IgD-negative memory B cell (primary cell): ENCODE results near the gene MKLN1. TPM values are rescaled to one million over a fixed set of nuclear protein-coding genes. Genes with fewer than 3 reads are reported as not detected.
"Not testable (repeated sequence)": the region's sequence is repeated elsewhere in the genome, so short reads cannot be mapped to it uniquely, and the experiment has no call there.

Experiments used
- H3K27ac Mint-ChIP-seq, 3 donors: one replicate each; pipeline ENCODE4 v1.8.0; 2020 to 2022; ENCODE audit warnings: mild to moderate bottlenecking in 3 of 3, mixed read lengths in 3 of 3, moderate library complexity in 1 of 3
- H3K27me3 Mint-ChIP-seq: one replicate; pipeline ENCODE4 v1.8.0; 2021; ENCODE audit warnings: mixed read lengths
- H3K36me3 Mint-ChIP-seq: one replicate; pipeline ENCODE4 v1.8.0; 2020; ENCODE audit warnings: mild to moderate bottlenecking, mixed read lengths
- H3K4me1 Mint-ChIP-seq, 3 donors: one replicate each; pipeline ENCODE4 v1.8.0; 2020 to 2022; ENCODE audit warnings: mixed read lengths in 3 of 3, mild to moderate bottlenecking in 1 of 3
- H3K4me3 Mint-ChIP-seq, 4 donors: one replicate each; pipeline ENCODE4 v1.8.0; 2020 to 2022; ENCODE audit warnings: mild to moderate bottlenecking in 4 of 4, mixed read lengths in 4 of 4, moderate library complexity in 3 of 4
- H3K9me3 Mint-ChIP-seq, 3 donors: one replicate each; pipeline ENCODE4 v1.8.0; 2020 to 2021; ENCODE audit warnings: mixed read lengths in 3 of 3, mild to moderate bottlenecking in 1 of 3
- polyA plus RNA-seq: library from polyadenylated mRNA; unstranded; fragments of 300-500 nt; fragmentation: Illumina TruSeq; gene quantifications from one replicate; pipeline ENCODE4 v1.2.3, GENCODE V29; 2021

Gene MKLN1
- polyA plus RNA-seq, 1 donor from 2014 or later, result 19.3 TPM

DNA sequence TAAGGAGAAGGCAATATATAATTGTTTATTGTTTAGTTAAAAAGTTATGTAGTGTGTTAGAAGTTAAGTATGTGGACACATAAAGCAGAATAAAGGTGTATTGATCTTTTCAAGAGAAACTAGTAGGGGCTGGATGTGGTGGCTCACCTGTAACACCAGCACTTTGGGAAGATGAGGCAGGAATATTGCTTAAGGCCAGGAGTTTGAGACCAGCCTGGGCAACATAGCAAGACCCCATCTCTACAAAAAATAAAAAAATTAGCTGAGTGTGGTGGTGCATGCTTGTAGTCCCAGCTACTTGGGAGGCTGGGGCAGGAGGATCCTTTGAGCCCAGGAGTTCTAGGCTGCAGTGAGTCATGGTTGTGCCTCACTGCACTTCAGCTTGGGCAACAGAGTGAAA lies 135.0 kb downstream of the MKLN1 start:
- H3K27me3 Mint-ChIP-seq, H3K4me1 Mint-ChIP-seq, H3K9me3 Mint-ChIP-seq, H3K27ac Mint-ChIP-seq, H3K4me3 Mint-ChIP-seq: not testable (repeated sequence)
- H3K36me3 Mint-ChIP-seq, result peaks cover 15% of the 10 kb centered on the region

DNA sequence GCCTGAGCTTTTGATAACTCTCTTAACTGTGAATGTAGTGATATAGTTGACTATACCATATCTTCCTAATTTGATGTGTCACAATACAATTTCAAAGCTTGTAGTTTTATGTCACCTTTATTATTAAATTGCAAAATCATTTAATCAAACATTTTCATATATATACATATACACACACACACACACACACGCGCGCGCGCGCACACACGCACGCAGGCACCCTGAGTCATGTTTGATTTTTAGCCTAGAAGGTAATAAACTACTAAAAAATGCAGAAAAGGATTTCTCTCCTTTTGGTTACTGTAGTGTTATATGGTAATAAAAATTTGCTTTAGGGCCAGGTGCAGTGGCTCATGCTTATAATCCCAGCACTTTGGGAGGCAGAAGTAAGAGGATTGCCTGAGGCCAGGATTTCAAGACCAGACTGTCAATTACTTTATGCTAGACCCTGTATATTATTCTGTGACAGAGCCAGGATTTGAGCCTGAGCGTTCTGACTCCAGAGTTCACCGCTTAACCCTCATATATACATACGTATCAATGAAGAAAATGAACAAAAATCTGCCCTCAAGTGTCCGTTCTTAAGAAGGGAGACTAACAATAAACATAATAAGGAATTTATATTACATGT lies 139.2 kb downstream of the MKLN1 start:
- Mint-ChIP-seq H3K27me3 (no peaks in the 10 kb centered on the region), H3K36me3 (peaks cover 23% of the 10 kb centered on the region), H3K4me3 (no peak overlapping the region), H3K4me1 (peaks cover 0 to 2% (median 0%) of the 10 kb centered on the region in 3 donors), H3K9me3 (no peaks in the 10 kb centered on the region), H3K27ac (no peak overlapping the region)

DNA sequence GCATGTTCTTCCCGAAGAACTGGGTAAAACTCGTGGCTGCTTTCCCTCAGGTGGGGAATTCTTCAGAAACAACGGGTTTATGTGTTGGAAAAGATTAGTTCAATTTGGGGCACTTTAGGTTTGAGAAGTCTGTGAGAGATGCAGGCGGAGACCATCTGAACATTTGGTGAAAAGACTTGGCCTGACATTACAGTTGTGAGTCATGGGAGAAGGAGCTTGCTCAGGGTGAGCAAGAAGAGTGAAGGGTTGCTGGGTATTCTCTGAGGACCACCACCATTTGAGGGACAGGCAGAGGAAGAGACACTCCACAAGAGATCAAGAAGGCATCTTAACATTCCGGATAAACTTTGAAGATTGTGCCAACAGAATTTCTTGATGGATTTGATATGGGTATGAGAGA lies 140.1 kb downstream of the MKLN1 start:
- no peak overlapping the region for H3K4me3 Mint-ChIP-seq
- H3K4me1 Mint-ChIP-seq, result peaks cover 0 to 2% (median 0%) of the 10 kb centered on the region in 3 donors
- no peak overlapping the region for H3K27ac Mint-ChIP-seq
- peaks cover 18% of the 10 kb centered on the region for H3K36me3 Mint-ChIP-seq
- no peaks in the 10 kb centered on the region for H3K9me3 Mint-ChIP-seq
- no peaks in the 10 kb centered on the region for H3K27me3 Mint-ChIP-seq

DNA sequence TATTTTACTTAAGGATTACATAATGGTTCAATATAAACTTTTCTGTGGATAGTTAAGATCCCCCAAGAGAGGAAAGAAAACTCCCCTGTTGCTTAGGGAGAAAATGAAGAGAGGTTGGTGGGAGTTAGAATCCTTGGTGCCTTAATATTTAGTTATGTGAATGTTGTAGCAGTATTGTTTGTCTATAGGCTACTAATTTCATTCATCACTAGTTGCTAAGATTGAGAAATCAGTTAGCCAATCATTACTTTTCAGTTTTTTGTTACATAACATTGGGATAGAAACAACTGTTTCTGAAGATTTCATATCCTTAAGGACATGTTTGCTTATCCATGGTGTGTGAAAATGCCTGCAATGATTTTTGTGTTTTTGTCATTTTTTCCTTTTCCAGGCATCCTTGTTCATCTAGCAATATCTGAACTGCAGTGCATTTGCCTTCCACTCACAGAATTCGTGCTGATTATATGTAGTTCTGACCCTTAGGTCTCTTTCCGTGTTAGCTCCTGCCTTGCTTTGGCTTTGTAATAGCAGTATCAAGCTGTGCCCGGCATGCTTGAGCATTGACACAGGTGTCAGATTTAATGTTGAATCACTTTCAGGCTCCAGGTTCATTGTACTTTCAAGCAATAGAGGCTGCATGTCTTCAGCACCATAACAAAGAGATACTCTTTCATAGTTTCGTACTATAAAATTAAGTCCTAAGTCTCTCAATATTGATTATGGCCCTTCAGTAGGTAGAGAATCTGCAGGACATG lies 143.8 kb downstream of the MKLN1 start:
- Mint-ChIP-seq H3K4me3 (no peak overlapping the region), H3K4me1 (peaks cover 0 to 4% (median 0%) of the 10 kb centered on the region in 3 donors), H3K36me3 (peaks cover 18% of the 10 kb centered on the region), H3K27ac (no peak overlapping the region), H3K27me3 (no peaks in the 10 kb centered on the region), H3K9me3 (no peaks in the 10 kb centered on the region)

DNA sequence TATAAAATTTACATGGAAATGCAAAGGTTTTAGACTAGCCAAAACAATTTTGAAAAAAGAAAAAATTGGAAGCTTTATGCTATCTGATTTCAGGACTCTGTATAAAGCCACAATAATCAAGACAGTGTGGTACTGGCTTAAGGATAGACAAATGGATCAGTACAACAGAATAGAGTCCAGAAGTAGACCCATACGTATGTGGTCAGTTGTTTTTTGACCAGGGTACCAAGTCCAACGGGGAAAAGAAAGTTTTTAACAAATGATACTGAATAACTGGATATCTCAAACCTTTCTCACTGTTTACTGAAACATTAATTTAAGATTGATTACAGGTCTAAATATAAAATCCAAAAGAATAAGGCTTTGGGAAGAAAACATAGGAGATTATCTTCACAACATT lies 149.1 kb downstream of the MKLN1 start:
- H3K27ac Mint-ChIP-seq, result no peak overlapping the region

DNA sequence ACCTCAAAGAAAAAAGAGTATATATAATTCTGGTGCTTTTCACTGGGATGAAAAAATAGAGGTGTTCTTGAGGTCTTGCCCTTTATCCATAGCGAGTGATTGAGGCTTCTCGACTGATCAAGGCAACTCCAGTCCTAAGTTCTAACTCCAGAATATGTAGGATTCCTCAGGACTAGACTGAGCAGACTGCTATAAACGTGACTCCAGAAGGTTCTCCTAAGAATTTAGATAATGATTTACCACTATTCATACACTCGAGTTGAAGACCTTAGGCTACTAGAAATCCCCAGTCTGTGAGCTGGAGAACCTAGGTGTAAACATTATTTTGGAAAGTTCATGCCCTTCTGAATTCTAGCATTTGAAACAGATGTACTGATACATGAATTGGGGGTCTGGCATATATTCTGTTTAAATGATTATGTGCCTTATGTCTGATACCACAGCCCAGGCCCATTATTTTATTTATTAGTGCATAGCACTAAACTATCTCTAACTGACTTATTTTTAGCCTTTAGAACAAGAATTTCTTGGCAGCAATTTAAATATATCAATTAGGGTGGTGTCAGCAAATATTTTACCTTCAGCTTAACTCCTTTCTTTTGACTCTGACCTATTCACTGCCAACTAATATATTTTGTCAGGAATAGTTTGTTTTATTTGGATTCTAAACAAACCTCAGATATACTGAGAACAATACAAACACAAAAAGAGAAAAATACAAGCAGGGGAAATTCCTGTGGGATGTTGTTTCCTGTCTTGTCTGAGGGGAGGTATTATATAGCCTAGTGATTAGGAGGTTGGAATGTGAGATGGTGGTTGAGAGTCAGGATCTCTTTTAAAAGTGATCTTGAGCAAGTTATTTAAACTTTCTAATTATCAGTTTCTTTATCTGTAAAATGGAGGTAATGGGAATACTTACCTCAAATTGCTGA lies 153.0 kb downstream of the MKLN1 start:
- Mint-ChIP-seq H3K4me1 (peaks cover 13 to 17% (median 14%) of the 10 kb centered on the region in 3 donors), H3K27me3 (no peaks in the 10 kb centered on the region), H3K36me3 (no peaks in the 10 kb centered on the region), H3K4me3 (no peak overlapping the region), H3K27ac (peak overlapping the region in 2 of 3 donors; percentile 29 to 41), H3K9me3 (no peaks in the 10 kb centered on the region)

More for the DNA sequence above, 149.1 kb downstream of the MKLN1 start:
- Mint-ChIP-seq H3K36me3 (peaks cover 5% of the 10 kb centered on the region), H3K9me3 (no peaks in the 10 kb centered on the region), H3K4me3 (no peak overlapping the region), H3K4me1 (peaks cover 3 to 6% (median 5%) of the 10 kb centered on the region in 3 donors), H3K27me3 (no peaks in the 10 kb centered on the region)

DNA sequence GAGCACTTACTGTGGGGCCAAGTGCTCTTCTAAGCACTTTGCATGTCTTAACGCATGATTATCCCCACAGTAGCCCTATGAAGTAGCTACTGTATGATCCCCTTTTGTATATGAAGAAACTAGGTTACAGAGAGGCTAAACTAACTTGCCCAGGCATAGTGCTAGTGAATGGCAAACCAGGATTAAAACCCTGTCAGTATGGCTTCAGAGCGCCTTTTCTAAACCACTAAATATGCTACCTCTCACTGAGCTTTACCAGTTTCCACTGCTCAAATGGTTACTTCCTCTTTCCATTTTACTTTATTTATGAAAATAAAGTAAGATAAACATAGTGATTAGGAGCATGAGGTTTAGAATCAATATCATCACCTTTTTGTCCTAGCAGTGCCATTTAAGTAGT lies 155.1 kb downstream of the MKLN1 start:
- Mint-ChIP-seq H3K9me3 (no peaks in the 10 kb centered on the region), H3K27me3 (no peaks in the 10 kb centered on the region), H3K36me3 (peaks cover 2% of the 10 kb centered on the region), H3K4me1 (peaks cover 13 to 17% (median 14%) of the 10 kb centered on the region in 3 donors), H3K4me3 (no peak overlapping the region), H3K27ac (peak overlapping the region in 1 of 3 donors; percentile 59)

DNA sequence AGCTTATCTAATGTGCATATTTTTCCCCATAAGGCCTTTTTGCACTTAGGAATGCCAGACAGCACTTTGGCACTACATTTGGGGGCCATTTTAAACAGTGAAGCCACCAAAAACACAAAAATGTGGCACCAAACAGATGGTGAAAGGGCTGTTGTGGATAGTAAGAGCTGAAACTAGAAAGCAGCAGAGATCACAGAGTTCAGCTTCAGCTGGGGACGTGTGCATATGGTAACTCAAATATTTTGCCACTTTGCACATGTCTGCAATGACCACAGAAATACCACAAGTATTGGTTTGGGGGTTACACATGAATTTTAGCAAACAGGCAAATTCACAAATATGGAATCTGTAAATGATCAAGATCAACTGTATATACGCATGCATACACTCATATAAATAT lies 155.9 kb downstream of the MKLN1 start:
- Mint-ChIP-seq H3K4me3 (no peak overlapping the region), H3K9me3 (no peaks in the 10 kb centered on the region), H3K4me1 (peaks cover 13 to 17% (median 14%) of the 10 kb centered on the region in 3 donors), H3K27me3 (no peaks in the 10 kb centered on the region), H3K36me3 (peaks cover 2% of the 10 kb centered on the region), H3K27ac (no peak overlapping the region)

DNA sequence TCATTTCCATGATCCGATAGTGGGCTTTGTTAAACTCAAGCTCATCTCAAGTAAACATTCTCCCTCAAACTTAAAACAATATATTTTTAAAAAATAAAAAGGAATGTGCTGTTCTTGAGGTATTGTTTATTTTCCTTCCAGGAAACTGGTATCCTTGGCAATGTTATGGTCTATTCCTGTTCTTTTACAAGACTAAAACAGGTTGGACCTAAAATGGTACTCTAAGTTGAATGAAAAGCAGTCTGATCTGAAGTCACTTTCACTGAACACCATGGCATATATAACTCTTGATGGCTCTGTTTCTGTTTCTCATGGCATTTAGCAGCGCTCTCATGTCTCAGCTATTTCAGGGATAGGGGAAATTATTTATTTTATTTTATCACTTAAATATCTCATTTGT lies 158.7 kb downstream of the MKLN1 start:
- Mint-ChIP-seq H3K27me3 (no peaks in the 10 kb centered on the region), H3K9me3 (no peaks in the 10 kb centered on the region), H3K4me1 (peaks cover 10 to 12% (median 10%) of the 10 kb centered on the region in 3 donors)

DNA sequence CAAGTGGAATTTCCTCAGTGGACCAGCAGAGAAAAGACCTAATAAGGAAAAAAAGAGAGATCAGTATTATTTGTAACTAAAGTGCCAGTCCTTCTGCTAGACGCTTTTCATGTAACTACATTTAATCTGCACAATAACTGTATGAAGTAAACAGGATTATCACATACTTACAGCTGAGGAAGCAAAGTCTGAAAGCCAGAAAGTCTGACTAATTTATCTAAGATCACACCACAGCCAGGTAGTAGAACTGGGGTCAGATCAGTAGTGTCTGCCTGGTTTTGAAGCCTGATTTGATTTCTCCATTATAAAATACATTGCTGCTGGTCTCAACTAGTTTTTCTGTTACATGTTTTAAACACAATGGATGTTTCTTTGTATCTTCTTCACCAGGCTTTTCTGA lies 159.5 kb downstream of the MKLN1 start:
- Mint-ChIP-seq H3K9me3 (no peaks in the 10 kb centered on the region), H3K4me1 (peaks cover 6 to 8% (median 8%) of the 10 kb centered on the region in 3 donors), H3K4me3 (no peak overlapping the region), H3K36me3 (peaks cover 2% of the 10 kb centered on the region), H3K27ac (no peak overlapping the region), H3K27me3 (no peaks in the 10 kb centered on the region)

More for the DNA sequence above, 158.7 kb downstream of the MKLN1 start:
- Mint-ChIP-seq H3K4me3 (no peak overlapping the region), H3K27ac (peak overlapping the region in 1 of 3 donors; percentile 49), H3K36me3 (peaks cover 2% of the 10 kb centered on the region)

DNA sequence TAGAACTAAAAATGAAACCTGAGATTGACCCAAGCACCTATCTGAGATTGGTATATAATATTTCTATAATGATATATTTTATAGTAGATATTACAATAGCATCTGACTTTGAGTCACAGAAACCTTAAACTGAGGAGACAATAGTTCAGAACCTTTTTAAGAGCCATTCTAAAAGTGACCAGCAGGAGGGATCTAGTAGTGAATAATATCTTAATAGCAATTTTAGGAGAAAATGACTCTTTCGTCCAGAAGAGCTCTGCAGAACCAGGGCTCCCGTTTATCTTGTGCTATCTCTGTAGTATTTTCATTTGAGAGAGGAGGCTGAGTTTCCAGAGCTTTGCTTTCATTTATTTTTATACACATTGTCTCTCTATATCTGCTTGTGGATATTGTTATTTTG lies 160.7 kb downstream of the MKLN1 start:
- H3K27ac Mint-ChIP-seq, result no peak overlapping the region
- H3K36me3 Mint-ChIP-seq, result peaks cover 2% of the 10 kb centered on the region
- no peaks in the 10 kb centered on the region for H3K27me3 Mint-ChIP-seq
- no peaks in the 10 kb centered on the region for H3K9me3 Mint-ChIP-seq
- no peaks in the 10 kb centered on the region for H3K4me1 Mint-ChIP-seq
- no peak overlapping the region for H3K4me3 Mint-ChIP-seq

DNA sequence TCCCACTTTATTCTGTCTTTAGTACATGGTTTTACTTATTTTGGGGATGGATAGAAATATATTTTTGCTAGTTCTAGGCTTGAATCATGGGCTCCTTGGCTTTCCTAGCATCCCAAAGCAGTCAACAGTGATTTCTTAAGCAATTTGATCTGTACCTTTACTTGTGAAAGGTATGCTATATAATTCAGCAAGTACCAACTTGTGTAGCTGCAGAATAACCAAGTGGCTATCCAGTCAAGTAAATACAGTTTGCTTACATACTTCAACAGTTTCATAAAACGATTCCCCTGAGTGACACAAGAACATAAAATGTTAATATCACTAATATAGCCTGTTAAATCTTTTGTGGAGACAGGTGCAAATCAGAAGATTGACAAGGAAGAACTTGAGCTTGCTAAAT lies 161.5 kb downstream of the MKLN1 start:
- Mint-ChIP-seq H3K27ac (no peak overlapping the region), H3K4me3 (no peak overlapping the region), H3K36me3 (peaks cover 2% of the 10 kb centered on the region)

DNA sequence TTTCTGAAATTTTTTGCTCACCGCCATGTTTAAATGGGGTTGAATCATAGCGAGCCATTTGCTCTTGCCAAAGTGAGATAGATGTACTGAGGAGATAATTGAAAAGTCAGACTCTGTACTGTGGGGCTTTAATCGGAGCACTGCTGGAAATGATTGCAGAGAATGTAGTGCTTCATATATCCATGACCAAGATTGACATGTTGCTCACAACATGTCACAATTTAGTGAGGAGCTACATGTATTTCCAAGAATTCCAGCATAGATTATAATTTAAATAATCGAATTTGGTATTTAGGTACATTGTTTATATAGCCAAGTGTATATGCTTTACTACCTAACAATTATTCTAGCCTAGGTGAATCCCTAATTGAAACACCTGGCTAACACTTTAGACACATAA lies 162.2 kb downstream of the MKLN1 start:
- H3K4me3 Mint-ChIP-seq, result no peak overlapping the region
- H3K9me3 Mint-ChIP-seq, result no peaks in the 10 kb centered on the region
- H3K4me1 Mint-ChIP-seq, result no peaks in the 10 kb centered on the region
- H3K36me3 Mint-ChIP-seq, result peaks cover 2% of the 10 kb centered on the region
- H3K27me3 Mint-ChIP-seq, result no peaks in the 10 kb centered on the region
- no peak overlapping the region for H3K27ac Mint-ChIP-seq

More for the DNA sequence above, 161.5 kb downstream of the MKLN1 start:
- Mint-ChIP-seq H3K4me1 (no peaks in the 10 kb centered on the region), H3K9me3 (no peaks in the 10 kb centered on the region), H3K27me3 (no peaks in the 10 kb centered on the region)

DNA sequence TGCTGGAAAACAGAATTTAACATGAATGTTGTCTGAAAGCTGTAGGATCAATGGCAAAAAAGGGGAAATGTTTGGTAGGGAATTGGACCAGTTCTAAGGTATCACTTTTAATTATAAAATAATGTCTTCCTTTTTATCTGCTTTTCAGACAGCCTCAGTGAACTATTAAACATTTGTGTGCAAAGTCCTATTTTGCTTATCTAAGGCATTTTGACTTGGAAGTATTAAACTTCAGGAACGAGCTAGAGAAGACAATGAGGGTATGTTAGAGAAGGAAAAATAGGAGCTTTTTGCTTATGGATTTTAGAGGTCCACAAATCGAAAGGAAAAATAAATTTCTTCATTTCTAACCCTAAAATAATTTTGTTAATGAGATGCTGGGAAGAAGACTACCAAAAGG lies 165.4 kb downstream of the MKLN1 start:
- Mint-ChIP-seq H3K36me3 (peaks cover 1% of the 10 kb centered on the region), H3K27me3 (no peaks in the 10 kb centered on the region), H3K4me3 (no peak overlapping the region), H3K9me3 (no peaks in the 10 kb centered on the region), H3K4me1 (no peaks in the 10 kb centered on the region), H3K27ac (peak overlapping the region in 1 of 3 donors; percentile 9)

DNA sequence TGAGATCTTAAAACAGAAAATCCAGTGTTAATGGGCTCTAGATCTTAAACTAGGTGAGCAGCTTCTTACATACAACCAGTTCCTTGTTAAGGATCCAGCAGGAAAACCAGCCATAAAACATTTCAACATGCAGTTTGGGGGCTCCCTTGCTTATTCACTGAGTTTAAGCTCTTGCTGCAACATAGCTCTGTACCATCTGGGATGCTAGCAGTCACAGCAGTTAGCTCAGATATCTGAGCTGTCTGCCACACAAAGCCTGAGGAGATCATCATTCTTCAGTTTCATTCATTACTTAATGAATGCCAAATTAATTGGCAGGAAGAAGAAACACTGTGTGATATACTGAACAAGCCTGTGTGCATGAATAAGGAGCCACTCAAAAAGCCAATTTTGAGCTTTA lies 165.9 kb downstream of the MKLN1 start:
- H3K36me3 Mint-ChIP-seq, result peaks cover 4% of the 10 kb centered on the region
- peak overlapping the region in 1 of 3 donors; percentile 9 for H3K27ac Mint-ChIP-seq
- H3K4me3 Mint-ChIP-seq, result no peak overlapping the region
- no peaks in the 10 kb centered on the region for H3K4me1 Mint-ChIP-seq
- no peaks in the 10 kb centered on the region for H3K9me3 Mint-ChIP-seq
- H3K27me3 Mint-ChIP-seq, result no peaks in the 10 kb centered on the region
